Spleen (tissue), 11 donors: Measurements from ENCODE around the gene RAD51B. TPM values are rescaled to one million over a fixed set of nuclear protein-coding genes. Genes with fewer than 3 reads are reported as not detected.

ENCODE experiments used
- DNase-seq: peaks from one replicate; pipeline ENCODE4 v3.0.0-alpha.2; 2020
- H3K27ac ChIP-seq, 8 donors: fragments of 200-600 bp; sonication (generic) in 7 of 8; 1 replicate in 4 of 8; 2 replicates in 4 of 8; pipeline versions ENCODE4 v1.5.0 to v1.8.0; 2016 to 2021; ENCODE audit warnings: inconsistent platforms in 4 of 8, mild to moderate bottlenecking in 4 of 8, moderate library complexity in 1 of 8
- H3K27me3 ChIP-seq, 7 donors: fragments of 200-600 bp; sonication (generic) in 6 of 7; replicated peaks in 1 of 7; 1 replicate in 4 of 7; 2 replicates in 3 of 7; pipeline versions ENCODE4 v1.5.0 to v1.8.0; 2016 to 2021; ENCODE audit warnings: inconsistent platforms in 3 of 7, mild to moderate bottlenecking in 1 of 7
- H3K36me3 ChIP-seq, 6 donors: fragments of 200-600 bp; sonication (generic) in 5 of 6; 1 replicate in 4 of 6; 2 replicates in 2 of 6; pipeline versions ENCODE4 v1.5.0 to v1.8.0; 2016 to 2021; ENCODE audit warnings: inconsistent platforms in 2 of 6
- H3K4me1 ChIP-seq, 6 donors: fragments of 200-600 bp; sonication (generic) in 5 of 6; 1 replicate in 3 of 6; 2 replicates in 3 of 6; pipeline versions ENCODE4 v1.5.0 to v1.8.0; 2016 to 2021; ENCODE audit warnings: inconsistent platforms in 3 of 6
- H3K4me3 ChIP-seq, 8 donors: fragments of 200-600 bp; sonication (generic) in 7 of 8; 1 replicate in 4 of 8; 2 replicates in 4 of 8; pipeline versions ENCODE4 v1.5.0 to v1.8.0; 2016 to 2021; ENCODE audit warnings: inconsistent platforms in 4 of 8, mild to moderate bottlenecking in 4 of 8, moderate library complexity in 2 of 8
- H3K9me3 ChIP-seq, 8 donors: fragments of 200-600 bp; sonication (generic) in 7 of 8; 1 replicate in 4 of 8; 2 replicates in 4 of 8; pipeline versions ENCODE4 v1.5.0 to v1.8.0; 2016 to 2021; ENCODE audit warnings: inconsistent platforms in 4 of 8
- POLR2A ChIP-seq, 3 donors: fragments of 450-650 bp; IDR thresholded peaks; one replicate each; pipeline ENCODE4 v1.5.1; 2017; ENCODE audit warnings: antibody characterized with exemption in 3 of 3, mild to moderate bottlenecking in 1 of 3
- POLR2AphosphoS5 ChIP-seq, 3 donors: sonication (generic); formaldehyde crosslinking; IDR thresholded peaks; one replicate each; pipeline ENCODE4 v1.5.1; 2017; ENCODE audit warnings: antibody characterized with exemption in 3 of 3
- WGBS, 5 donors: extraction: QIAGEN DNeasy Blood & Tissue Kit in 3 of 5; methylation state at CpG; one replicate each; pipeline versions ENCODE4 v1.1.5 to v1.1.7; 2013 to 2018; 5-methylcytosine and 5-hydroxymethylcytosine counted together
- intact Hi-C: fragments of 100-400 bp; cut with DNase I; formaldehyde crosslinking; loops from one replicate; pipeline ENCODE4 v1.15.0; 2023; ENCODE audit warnings: low total_unique reads
- polyA plus RNA-seq, 3 donors: library from polyadenylated mRNA; stranded (reverse); fragments of 200-250 nt; gene quantifications; one replicate each; pipeline ENCODE4 v1.2.1, GENCODE V29; 2013
- total RNA-seq, 7 donors: library from RNA; depleted of rRNA in 3 of 7; stranded (reverse); fragments of >200 nt in 3 of 7; fragmentation: NEBNext Ultra II Directional in 4 of 7; extraction: Animal tissue kit (Norgen Biotek cat#: 25700) in 4 of 7; gene quantifications; one replicate each; pipeline versions ENCODE4 v1.1.0 to v1.2.1, GENCODE V29; 2016 to 2021
- TF ChIP-seq, protein P1 (sequence below), 11 experiments: fragments of 200-600 bp in 7 of 11; fragments of 450-650 bp in 4 of 11; sonication (generic) in 4 of 11; IDR thresholded peaks in 8 of 11; conservative IDR thresholded peaks in 3 of 11; 1 replicate in 7 of 11; 2 replicates in 4 of 11; pipeline versions ENCODE4 v1.4.0 to v1.8.0; 2016 to 2021; ENCODE audit warnings: antibody characterized with exemption in 11 of 11, inconsistent platforms in 4 of 11, mild to moderate bottlenecking in 1 of 11
- donor health status: healthy with polysubstance abuse.
- donor health status: DM: no; HTN: no; CAD: no; lungs with moderate emphysema.
- donor health status: DM: no; HTN: no; CAD: no.
- donor health status: Bipolar disorder and iron deficiency.
- donor health status: healthy.
- donor health status: DM: no; HTN: no; CAD: no.
- donor health status: DM: yes; HTN: yes; CAD: no.

The RAD51B gene
- total and polyA plus RNA-seq, 10 donors = 4.2 to 43.7 (median 29.8) TPM

DNA sequence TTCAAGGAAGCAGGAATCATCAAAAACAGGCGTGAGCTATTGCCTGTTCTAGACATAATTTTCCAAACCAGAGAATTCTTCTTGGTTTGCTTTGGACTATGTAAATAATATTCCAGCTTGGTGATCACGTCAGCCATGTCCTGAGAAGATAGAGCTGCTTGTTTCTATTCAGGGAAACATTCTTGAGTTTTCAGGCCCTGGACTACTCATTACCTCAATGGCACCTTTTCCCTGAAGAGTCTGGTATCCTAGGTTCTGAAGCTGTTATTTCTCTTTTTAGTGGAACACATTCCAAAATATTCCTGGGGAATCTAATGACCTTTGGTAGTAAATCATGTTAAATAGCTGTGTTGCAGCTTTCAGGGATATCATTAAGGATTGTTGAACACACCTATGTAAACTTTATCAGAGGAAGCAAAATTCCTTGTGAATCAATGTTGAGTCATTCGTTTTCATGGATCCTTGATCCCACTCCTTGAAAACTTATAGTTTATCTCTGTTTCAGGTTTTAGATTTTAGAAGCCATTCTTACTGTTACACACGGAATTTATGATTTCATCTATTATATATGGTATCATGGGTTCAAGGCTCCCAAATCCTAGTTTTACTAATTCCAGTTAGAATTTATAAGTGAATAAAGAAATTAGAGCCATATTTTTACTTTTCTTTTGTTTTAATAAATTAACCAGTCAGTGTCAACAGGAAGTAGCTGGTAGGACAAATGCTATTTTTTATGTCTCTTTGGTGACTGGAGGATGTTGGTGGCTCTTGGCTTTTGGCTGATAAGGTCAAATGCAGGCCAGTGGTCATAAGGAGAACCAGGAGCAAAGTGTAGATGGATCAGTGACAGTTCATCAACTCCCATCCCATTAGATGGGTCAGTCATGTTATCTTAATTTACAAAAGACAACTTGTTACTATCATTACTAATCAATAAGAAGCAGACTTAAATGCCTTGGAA is 593.2 kb downstream of the RAD51B start:
- Histone ChIP-seq H3K27me3 (no peaks in the 10 kb centered on the region), H3K9me3 (no peaks in the 10 kb centered on the region), H3K4me1 (peaks cover 7 to 42% (median 19%) of the 10 kb centered on the region in 6 donors), H3K4me3 (no peak overlapping the region), H3K27ac (no peak overlapping the region), H3K36me3 (no peaks in the 10 kb centered on the region)
- WGBS, 5 donors = 85 to 95% (median 90%) methylated on average over 4 of the region's 4 CpGs
- intact Hi-C loops = no loop called here
- TF ChIP-seq POLR2AphosphoS5 (IDR thresholded peaks at IDR 0.05) (no peak), POLR2A (IDR thresholded peaks at IDR 0.05) (no peak)
- TF ChIP-seq, protein P1, sequence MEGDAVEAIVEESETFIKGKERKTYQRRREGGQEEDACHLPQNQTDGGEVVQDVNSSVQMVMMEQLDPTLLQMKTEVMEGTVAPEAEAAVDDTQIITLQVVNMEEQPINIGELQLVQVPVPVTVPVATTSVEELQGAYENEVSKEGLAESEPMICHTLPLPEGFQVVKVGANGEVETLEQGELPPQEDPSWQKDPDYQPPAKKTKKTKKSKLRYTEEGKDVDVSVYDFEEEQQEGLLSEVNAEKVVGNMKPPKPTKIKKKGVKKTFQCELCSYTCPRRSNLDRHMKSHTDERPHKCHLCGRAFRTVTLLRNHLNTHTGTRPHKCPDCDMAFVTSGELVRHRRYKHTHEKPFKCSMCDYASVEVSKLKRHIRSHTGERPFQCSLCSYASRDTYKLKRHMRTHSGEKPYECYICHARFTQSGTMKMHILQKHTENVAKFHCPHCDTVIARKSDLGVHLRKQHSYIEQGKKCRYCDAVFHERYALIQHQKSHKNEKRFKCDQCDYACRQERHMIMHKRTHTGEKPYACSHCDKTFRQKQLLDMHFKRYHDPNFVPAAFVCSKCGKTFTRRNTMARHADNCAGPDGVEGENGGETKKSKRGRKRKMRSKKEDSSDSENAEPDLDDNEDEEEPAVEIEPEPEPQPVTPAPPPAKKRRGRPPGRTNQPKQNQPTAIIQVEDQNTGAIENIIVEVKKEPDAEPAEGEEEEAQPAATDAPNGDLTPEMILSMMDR (IDR thresholded peaks at IDR 0.05 in 8 of 11, conservative IDR thresholded peaks at IDR 0.05 in 3 of 11) = no peak
- no peak for DNase-seq

DNA sequence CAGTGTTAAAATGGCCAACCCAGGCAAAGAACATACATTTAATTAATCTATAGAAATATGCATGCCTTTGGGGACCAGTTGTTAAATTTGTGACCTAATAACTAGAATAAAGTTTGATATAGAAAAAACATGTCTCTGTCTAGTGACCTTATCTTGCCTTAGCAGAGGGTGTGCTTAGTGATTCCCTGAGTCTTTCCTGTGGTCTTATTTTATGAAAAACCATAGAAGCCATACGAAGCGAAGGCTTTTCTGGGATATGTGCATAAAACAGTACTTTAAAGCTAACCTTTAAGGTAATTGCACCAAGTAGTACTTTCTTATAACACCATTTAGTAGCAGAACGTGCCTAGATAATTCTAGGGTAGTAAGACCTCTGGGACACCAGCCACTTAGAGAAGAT is 593.9 kb downstream of the RAD51B start:
- intact Hi-C loops = no loop called here
- Histone ChIP-seq H3K27ac (no peak overlapping the region), H3K4me3 (no peak overlapping the region), H3K27me3 (no peaks in the 10 kb centered on the region), H3K4me1 (peaks cover 5 to 39% (median 14%) of the 10 kb centered on the region in 6 donors), H3K9me3 (no peaks in the 10 kb centered on the region), H3K36me3 (no peaks in the 10 kb centered on the region)
- no peak for TF ChIP-seq POLR2A (IDR thresholded peaks at IDR 0.05)
- no peak for DNase-seq
- 87 to 94% (median 90%) methylated on average over 3 of the region's 3 CpGs for WGBS, 5 donors

DNA sequence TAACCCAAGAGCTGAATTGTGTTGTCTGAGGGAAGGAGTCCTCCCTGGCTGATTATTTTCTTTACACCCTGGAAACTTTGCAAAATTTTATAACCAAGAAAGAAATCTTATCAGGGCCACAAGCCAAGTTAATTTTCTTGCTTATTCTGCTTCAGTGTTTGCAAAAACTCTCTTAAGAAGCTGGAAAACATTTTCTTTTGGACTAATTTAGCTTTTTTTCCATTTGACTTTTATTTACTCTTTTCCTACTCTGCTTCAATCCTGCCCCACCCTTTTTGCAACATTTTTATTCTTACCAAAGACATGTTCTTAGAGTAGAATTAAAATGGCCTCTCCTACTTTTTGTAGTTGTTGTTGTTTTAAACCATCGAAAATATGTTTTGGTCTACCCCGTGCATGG is 594.5 kb downstream of the RAD51B start:
- Histone ChIP-seq H3K4me1 (peaks cover 3 to 39% (median 14%) of the 10 kb centered on the region in 6 donors), H3K27ac (no peak overlapping the region), H3K4me3 (no peak overlapping the region), H3K9me3 (no peaks in the 10 kb centered on the region), H3K27me3 (no peaks in the 10 kb centered on the region), H3K36me3 (no peaks in the 10 kb centered on the region)
- no peak for DNase-seq
- intact Hi-C loops = no loop called here
- TF ChIP-seq, protein P1 (IDR thresholded peaks at IDR 0.05 in 8 of 11, conservative IDR thresholded peaks at IDR 0.05 in 3 of 11) = no peak
- TF ChIP-seq POLR2A (IDR thresholded peaks at IDR 0.05) (no peak), POLR2AphosphoS5 (IDR thresholded peaks at IDR 0.05) (no peak)
- 84 to 97% (median 95%) methylated on average over 2 of the region's 2 CpGs for WGBS, 5 donors

DNA sequence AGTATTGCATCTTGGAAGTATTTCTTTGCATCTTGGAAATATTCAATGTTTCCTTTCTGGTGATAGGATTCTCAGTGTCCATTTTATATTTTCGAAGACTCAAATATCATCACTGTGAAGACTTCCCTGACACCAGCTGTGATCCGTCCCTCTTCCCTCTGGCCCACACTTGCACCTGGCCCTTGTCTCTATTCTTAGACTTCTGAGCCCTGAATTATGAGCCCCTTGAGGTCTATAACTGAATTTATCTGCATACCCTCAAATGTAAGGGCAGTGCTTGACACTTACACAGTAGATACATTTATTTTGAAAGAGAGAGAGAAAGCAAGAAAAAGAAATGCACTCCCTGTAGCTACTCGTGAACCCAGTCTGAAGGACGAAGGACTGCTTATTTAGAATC is 596.6 kb downstream of the RAD51B start:
- no peak overlapping the region for H3K4me3 ChIP-seq
- peaks cover 3 to 46% (median 11%) of the 10 kb centered on the region in 6 donors for H3K4me1 ChIP-seq
- DNase-seq = no peak
- no peak for TF ChIP-seq POLR2A (IDR thresholded peaks at IDR 0.05)
- no peaks in the 10 kb centered on the region for H3K36me3 ChIP-seq
- no peaks in the 10 kb centered on the region for H3K9me3 ChIP-seq
- no peaks in the 10 kb centered on the region for H3K27me3 ChIP-seq
- H3K27ac ChIP-seq = no peak overlapping the region
- 73 to 93% (median 80%) methylated on average over 4 of the region's 4 CpGs for WGBS, 5 donors
- intact Hi-C loops = no loop called here

DNA sequence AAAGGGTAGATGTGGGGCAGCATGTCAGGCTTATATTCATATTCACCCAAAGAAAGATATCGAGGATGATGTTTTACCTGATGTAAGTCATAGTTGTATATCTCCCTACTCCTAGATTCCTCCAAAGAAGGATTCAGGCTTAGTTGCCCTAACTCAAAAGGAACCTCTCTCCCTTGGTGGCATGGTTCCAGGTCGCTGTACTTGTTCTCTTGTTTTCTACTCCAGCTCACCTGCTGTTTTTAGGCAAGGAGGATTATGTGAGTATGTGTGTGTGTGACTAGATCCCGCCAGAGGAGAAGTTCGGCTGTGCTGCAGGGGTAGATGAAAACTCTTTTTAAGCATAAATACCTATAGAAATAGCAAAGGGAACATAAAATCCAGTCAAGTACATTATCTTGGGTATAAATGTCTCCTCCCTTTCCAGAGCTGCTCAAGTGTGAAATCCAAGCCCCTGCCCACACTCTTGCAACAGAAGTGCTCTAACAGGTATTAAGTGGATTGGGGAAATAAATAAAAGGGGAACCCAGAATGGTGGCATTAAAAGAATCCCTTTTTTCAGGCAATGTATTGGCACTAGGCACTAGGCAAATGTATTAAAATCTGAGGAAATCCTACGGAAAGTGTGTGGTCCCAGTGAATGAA is 597.6 kb downstream of the RAD51B start:
- H3K36me3 ChIP-seq = no peaks in the 10 kb centered on the region
- H3K27me3 ChIP-seq = no peaks in the 10 kb centered on the region
- no peak overlapping the region for H3K27ac ChIP-seq
- H3K9me3 ChIP-seq = no peaks in the 10 kb centered on the region
- intact Hi-C loops = no loop called here
- DNase-seq = no peak
- no peak overlapping the region for H3K4me3 ChIP-seq
- TF ChIP-seq, protein P1 (IDR thresholded peaks at IDR 0.05 in 8 of 11, conservative IDR thresholded peaks at IDR 0.05 in 3 of 11) = no peak
- TF ChIP-seq POLR2AphosphoS5 (IDR thresholded peaks at IDR 0.05) = no peak
- WGBS, 5 donors = 93 to 95% (median 95%) methylated on average over 5 of the region's 5 CpGs
- peaks cover 3 to 47% (median 11%) of the 10 kb centered on the region in 6 donors for H3K4me1 ChIP-seq
